ENCODE measurements around the gene ZNF366.
A peak's percentile ranks its signal among the peaks of the same experiment; 100 is the strongest.

Gene ZNF366

GRCh38 chr5:72507231-72507906 lies at the start of gene ZNF366:
ZNF366 (minus strand) TSS chr5:72507410; CDS start chr5:72461496, 45,914 bp downstream.
- POLR2A ChIA-PET = no interaction called here
- no peak within 1 kb of the TSS for H3K4me3 ChIP-seq (ENCODE audit: low read depth, low read length)
- CTCF ChIA-PET = interaction anchor here (0.9 to 1.3 kb wide), 2 partner anchors 9 to 141 kb away, joined by 3 read pairs; no protein-coding TSS in a partner anchor

GRCh38 chr5:72556351-72557166 lies 49.3 kb upstream of the ZNF366 start:
- ChIA-PET CTCF (interaction anchor here (1.1 to 1.7 kb wide), 4 partner anchors 9 to 201 kb away, joined by 3 to 4 read pairs (median 4); no protein-coding TSS in a partner anchor), POLR2A (interaction anchor here (1.1 kb wide), 1 partner anchor 13 kb away, joined by 3 read pairs; no protein-coding TSS in a partner anchor)
- TF ChIP-seq CTCF (IDR thresholded peaks at IDR 0.05; ENCODE audit: insufficient read depth, low read length, missing control alignments) = no peak

More at GRCh38 chr5:72507231-72507906, at the start of gene ZNF366:
- no peak for TF ChIP-seq CTCF (IDR thresholded peaks at IDR 0.05; ENCODE audit: insufficient read depth, low read length, missing control alignments)
- DNase-seq (ENCODE audit: low read depth, low spot score) = no peak

GRCh38 chr5:72555871-72556270 lies 48.7 kb upstream of the ZNF366 start:
- DNase-seq (ENCODE audit: low read depth, low spot score) = no peak
- POLR2A ChIA-PET = interaction anchor here (1.1 kb wide), 1 partner anchor 13 kb away, joined by 3 read pairs; no protein-coding TSS in a partner anchor
- no peak for TF ChIP-seq CTCF (IDR thresholded peaks at IDR 0.05; ENCODE audit: insufficient read depth, low read length, missing control alignments)
- CTCF ChIA-PET = interaction anchor here (1.0 to 1.7 kb wide), 6 partner anchors 10 to 200 kb away, joined by 3 to 4 read pairs (median 3); no protein-coding TSS in a partner anchor
- no peak overlapping the region for H3K4me3 ChIP-seq (ENCODE audit: low read depth, low read length)

More at GRCh38 chr5:72556351-72557166, 49.3 kb upstream of the ZNF366 start:
- H3K4me3 ChIP-seq (ENCODE audit: low read depth, low read length) = peak overlapping the region; percentile 26
- no peak for DNase-seq (ENCODE audit: low read depth, low spot score)

- DNase-seq (ENCODE audit: low read depth, low spot score) = no peak
- no peak overlapping the region for H3K4me3 ChIP-seq (ENCODE audit: low read depth, low read length)
- TF ChIP-seq CTCF (IDR thresholded peaks at IDR 0.05; ENCODE audit: insufficient read depth, low read length, missing control alignments) = no peak
- POLR2A ChIA-PET = no interaction called here
- CTCF ChIA-PET = interaction anchor here (0.7 to 2.9 kb wide), 6 partner anchors 31 to 290 kb away, joined by 3 to 12 read pairs (median 3); no protein-coding TSS in a partner anchor
Measured at GRCh38 chr5:72554897-72555296, 47.7 kb upstream of the ZNF366 start.

- H3K4me3 ChIP-seq (ENCODE audit: low read depth, low read length) = no peak overlapping the region
- TF ChIP-seq CTCF (IDR thresholded peaks at IDR 0.05; ENCODE audit: insufficient read depth, low read length, missing control alignments) = no peak
- CTCF ChIA-PET = interaction anchor here (0.8 to 2.9 kb wide), 5 partner anchors 12 to 266 kb away, joined by 3 to 12 read pairs (median 4); no protein-coding TSS in a partner anchor
- peak; percentile 41 for DNase-seq (ENCODE audit: low read depth, low spot score)
- POLR2A ChIA-PET = no interaction called here
Measured at GRCh38 chr5:72552041-72552557, 44.9 kb upstream of the ZNF366 start.

Data from AG04449 (cell line).